Bronchial epithelial cell (primary cell): ENCODE data around the gene OR13G1. TPM values are rescaled to one million over a fixed set of nuclear protein-coding genes. Genes with fewer than 3 reads are reported as not detected.

ENCODE experiments used
- DNase-seq: peaks from one replicate; pipeline ENCODE4 v3.0.0-alpha.2; 2010; ENCODE audit warnings: low read depth
- FAIRE-seq: peaks from 2 replicates; lab custom pipeline; 2011; peaks lifted over from hg19 to GRCh38; lab: Jason Lieb, UNC
- H3K27me3 ChIP-seq: 2 replicates; pipeline ENCODE4 v1.5.1; 2011; ENCODE audit warnings: low read length; ENCODE audit not compliant: control insufficient read depth, insufficient read depth
- H3K36me3 ChIP-seq: 2 replicates; pipeline ENCODE4 v1.5.1; 2011; ENCODE audit warnings: low read length; ENCODE audit not compliant: control insufficient read depth, insufficient read depth
- H3K4me3 ChIP-seq: 2 replicates; pipeline ENCODE4 v1.5.1; 2011; ENCODE audit warnings: mild to moderate bottlenecking, low read depth, low read length, control low read depth
- total RNA-seq: library from RNA; depleted of rRNA; stranded (reverse); fragments of >200 nt; gene quantifications from 2 replicates; pipeline ENCODE4 v1.2.1, GENCODE V29; 2014
- TF ChIP-seq, protein P1 (sequence below): IDR thresholded peaks from 2 replicates; pipeline ENCODE4 v1.5.1; 2011; ENCODE audit warnings: mild to moderate bottlenecking, moderate library complexity, low read length, control low read depth, inconsistent platforms; ENCODE audit not compliant: insufficient read depth, severe bottlenecking

The OR13G1 gene
- total RNA-seq, 1 donor from 2014 or later = not detected

DNA sequence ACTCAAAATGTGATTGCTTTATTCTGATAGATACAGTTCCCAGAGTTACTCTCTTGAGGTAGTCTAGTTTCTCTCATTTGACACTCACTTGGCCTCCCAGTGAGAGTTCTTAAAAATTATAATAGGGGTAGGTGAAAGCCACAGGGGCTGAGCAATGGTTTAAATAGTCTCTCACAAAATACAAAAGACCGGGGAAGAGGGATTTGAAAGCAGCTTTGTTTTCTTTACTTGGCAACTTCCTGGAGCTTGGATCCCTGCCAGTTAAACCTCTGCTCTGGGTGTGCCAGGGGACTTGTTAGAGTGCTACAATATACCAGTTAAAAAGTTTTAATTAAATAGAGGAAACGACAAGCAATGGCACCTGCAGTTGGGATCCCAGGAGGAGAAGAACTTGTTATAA lies 31.7 kb downstream of the OR13G1 start:
- no peak for DNase-seq

GRCh38 chr1:247646867-247647266 lies 32.7 kb downstream of the OR13G1 start:
- H3K36me3 ChIP-seq = no peaks in the 10 kb centered on the region
- no peak overlapping the region for H3K4me3 ChIP-seq
- TF ChIP-seq, protein P1, sequence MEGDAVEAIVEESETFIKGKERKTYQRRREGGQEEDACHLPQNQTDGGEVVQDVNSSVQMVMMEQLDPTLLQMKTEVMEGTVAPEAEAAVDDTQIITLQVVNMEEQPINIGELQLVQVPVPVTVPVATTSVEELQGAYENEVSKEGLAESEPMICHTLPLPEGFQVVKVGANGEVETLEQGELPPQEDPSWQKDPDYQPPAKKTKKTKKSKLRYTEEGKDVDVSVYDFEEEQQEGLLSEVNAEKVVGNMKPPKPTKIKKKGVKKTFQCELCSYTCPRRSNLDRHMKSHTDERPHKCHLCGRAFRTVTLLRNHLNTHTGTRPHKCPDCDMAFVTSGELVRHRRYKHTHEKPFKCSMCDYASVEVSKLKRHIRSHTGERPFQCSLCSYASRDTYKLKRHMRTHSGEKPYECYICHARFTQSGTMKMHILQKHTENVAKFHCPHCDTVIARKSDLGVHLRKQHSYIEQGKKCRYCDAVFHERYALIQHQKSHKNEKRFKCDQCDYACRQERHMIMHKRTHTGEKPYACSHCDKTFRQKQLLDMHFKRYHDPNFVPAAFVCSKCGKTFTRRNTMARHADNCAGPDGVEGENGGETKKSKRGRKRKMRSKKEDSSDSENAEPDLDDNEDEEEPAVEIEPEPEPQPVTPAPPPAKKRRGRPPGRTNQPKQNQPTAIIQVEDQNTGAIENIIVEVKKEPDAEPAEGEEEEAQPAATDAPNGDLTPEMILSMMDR = no peak
- DNase-seq = no peak
- no peak for FAIRE-seq
- no peaks in the 10 kb centered on the region for H3K27me3 ChIP-seq

More for the DNA sequence above, 31.7 kb downstream of the OR13G1 start:
- Histone ChIP-seq H3K4me3 (no peak overlapping the region), H3K36me3 (no peaks in the 10 kb centered on the region), H3K27me3 (no peaks in the 10 kb centered on the region)
- TF ChIP-seq, protein P1 = no peak
- no peak for FAIRE-seq

DNA sequence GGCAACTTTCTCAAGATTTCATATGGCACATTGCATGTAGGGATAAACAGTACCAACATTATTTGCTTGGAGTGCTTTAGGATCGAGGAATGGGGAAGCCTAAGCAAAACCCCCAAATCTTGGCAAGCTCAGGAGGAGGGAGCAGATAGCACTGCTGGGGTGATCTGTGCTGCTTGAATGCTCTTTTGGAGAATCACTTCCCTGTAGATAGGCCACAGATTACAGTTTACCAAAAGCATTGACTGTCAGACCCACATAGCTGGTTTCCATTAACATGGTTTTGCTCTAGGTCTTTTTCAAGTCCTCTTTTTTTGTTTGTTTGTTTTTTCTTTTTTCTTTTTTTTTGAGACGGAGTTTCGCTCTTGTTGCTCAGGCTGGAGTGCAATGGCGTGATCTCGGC lies 36.8 kb downstream of the OR13G1 start:
- FAIRE-seq (no peak), DNase-seq (no peak)
- TF ChIP-seq, protein P1 = no peak
- Histone ChIP-seq H3K27me3 (no peaks in the 10 kb centered on the region), H3K36me3 (no peaks in the 10 kb centered on the region), H3K4me3 (no peak overlapping the region)

- DNase-seq (peak; percentile 3), FAIRE-seq (no peak)
- Histone ChIP-seq H3K36me3 (no peaks in the 10 kb centered on the region), H3K4me3 (no peak overlapping the region), H3K27me3 (no peaks in the 10 kb centered on the region)
- TF ChIP-seq, protein P1 = no peak
Observed at GRCh38 chr1:247639381-247639981, 40.1 kb downstream of the OR13G1 start.

DNA sequence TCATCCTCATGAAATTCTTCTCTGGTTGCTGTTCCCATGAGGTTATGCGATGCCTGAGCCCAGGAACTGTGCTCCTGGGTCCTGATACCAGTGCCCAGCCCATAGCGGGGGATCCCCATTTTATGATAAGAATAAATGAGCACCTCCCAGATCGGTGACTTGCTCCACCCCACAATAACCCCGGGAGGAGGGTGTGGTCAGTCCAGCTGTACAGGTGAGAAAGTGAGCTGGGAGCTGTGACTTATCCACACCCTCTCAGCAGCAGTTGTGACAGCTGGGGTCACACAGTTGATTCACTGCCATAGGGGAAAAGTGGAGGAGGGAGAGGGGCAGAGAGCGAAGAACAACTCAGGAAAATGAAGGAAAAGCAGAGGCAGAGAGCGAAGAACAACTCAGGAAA lies 40.8 kb downstream of the OR13G1 start:
- Histone ChIP-seq H3K4me3 (no peak overlapping the region), H3K36me3 (no peaks in the 10 kb centered on the region), H3K27me3 (no peaks in the 10 kb centered on the region)
- FAIRE-seq (no peak), DNase-seq (no peak)
- TF ChIP-seq, protein P1 = no peak

DNA sequence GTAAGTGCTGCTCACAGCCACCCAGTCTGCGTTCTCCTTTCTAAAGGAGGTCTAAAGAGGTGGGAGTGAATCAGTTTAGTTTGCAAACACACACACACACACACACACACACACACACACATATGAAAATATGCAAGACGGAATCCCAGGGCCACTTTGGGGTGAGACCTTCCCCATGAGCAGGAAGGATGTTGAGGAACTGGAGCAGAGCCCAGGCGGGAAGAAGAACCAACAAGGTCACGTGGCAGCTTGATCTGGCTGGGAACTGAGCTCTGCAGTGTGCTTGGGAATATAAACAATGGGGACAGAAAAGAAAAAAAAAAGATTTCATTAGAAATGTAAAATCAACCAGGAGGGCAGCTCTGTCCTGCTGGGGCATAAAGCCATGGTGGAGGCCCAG lies 41.5 kb downstream of the OR13G1 start:
- no peak for DNase-seq
- H3K4me3 ChIP-seq = no peak overlapping the region
- H3K27me3 ChIP-seq = no peaks in the 10 kb centered on the region
- TF ChIP-seq, protein P1 = no peak
- no peaks in the 10 kb centered on the region for H3K36me3 ChIP-seq
- FAIRE-seq = no peak
